T-cell (primary cell): Measurements from ENCODE around the gene CSN3. TPM values are rescaled to one million over a fixed set of nuclear protein-coding genes. Genes with fewer than 3 reads are reported as not detected.

ENCODE experiments used
- ATAC-seq, 4 experiments: fragments of 200-7000 bp in 3 of 4; fragments of 150-1000 bp in 1 of 4; cut with Tn5 transposase; replicated peaks in 1 of 4; 1 replicate in 3 of 4; 2 replicates in 1 of 4; pipeline ENCODE4 v1.10.0; 2021; ENCODE audit warnings: moderate library complexity in 3 of 4, mild to moderate bottlenecking in 2 of 4, moderate number of reproducible peaks in 1 of 4
- CTCF ChIA-PET, 2 donors: fragments of 300-600 bp; sonication (Branson Sonifier 250); formaldehyde crosslinking; loops; one replicate each; lab custom pipeline; 2022; ENCODE audit warnings: antibody characterized with exemption in 2 of 2; lab: Charles Lee
- POLR2A ChIA-PET, 2 donors: fragments of 300-600 bp; sonication (Branson Sonifier 250); formaldehyde crosslinking; loops; one replicate each; lab custom pipeline; 2022; ENCODE audit warnings: antibody characterized with exemption in 2 of 2; lab: Charles Lee
- DNase-seq, 35 experiments: peaks; one replicate each; pipeline versions ENCODE4 v3.0.0 to v3.0.0-alpha.2; 2013 to 2023
- H3K27ac ChIP-seq: one replicate; pipeline ENCODE4 v1.5.1; 2013; ENCODE audit warnings: low read length
- H3K27me3 ChIP-seq, 2 experiments: replicated peaks in 1 of 2; 1 replicate in 1 of 2; 2 replicates in 1 of 2; pipeline versions ENCODE4 v1.6.1 to v1.7.0; 2013; ENCODE audit warnings: low read length in 1 of 2, mixed read lengths in 1 of 2; ENCODE audit not compliant: control insufficient read depth in 2 of 2, insufficient read depth in 2 of 2; ENCODE audit errors: extremely low read depth in 1 of 2
- H3K36me3 ChIP-seq, 2 donors: 1 replicate in 1 of 2; 2 replicates in 1 of 2; pipeline versions ENCODE4 v1.6.1 to v1.7.0; 2013; ENCODE audit warnings: low read length in 1 of 2; ENCODE audit not compliant: control insufficient read depth in 2 of 2, insufficient read depth in 1 of 2; ENCODE audit errors: extremely low read depth in 1 of 2
- H3K4me1 ChIP-seq, 2 experiments: 1 replicate in 1 of 2; 2 replicates in 1 of 2; pipeline versions ENCODE4 v1.6.1 to v1.7.0; 2013; ENCODE audit warnings: low read length in 2 of 2, mixed read lengths in 1 of 2; ENCODE audit not compliant: insufficient read depth in 2 of 2, control insufficient read depth in 1 of 2; ENCODE audit errors: extremely low read depth in 1 of 2
- H3K4me3 ChIP-seq, 2 donors: 1 replicate in 1 of 2; 2 replicates in 1 of 2; pipeline versions ENCODE4 v1.5.1 to v1.7.0; 2013; ENCODE audit warnings: mild to moderate bottlenecking in 2 of 2, low read length in 1 of 2, moderate library complexity in 1 of 2; ENCODE audit not compliant: control insufficient read depth in 1 of 2; ENCODE audit errors: extremely low read depth in 1 of 2
- H3K9me3 ChIP-seq: 2 replicates; pipeline ENCODE4 v1.7.0; 2013
- H3K27ac Mint-ChIP-seq, 2 donors: one replicate each; pipeline ENCODE4 v1.8.0; 2020 to 2021; ENCODE audit warnings: mild to moderate bottlenecking in 2 of 2, mixed read lengths in 2 of 2
- H3K27me3 Mint-ChIP-seq, 2 donors: one replicate each; pipeline ENCODE4 v1.8.0; 2021 to 2022; ENCODE audit warnings: mixed read lengths in 2 of 2
- H3K36me3 Mint-ChIP-seq: one replicate; pipeline ENCODE4 v1.8.0; 2021; ENCODE audit warnings: mixed read lengths
- H3K4me1 Mint-ChIP-seq, 3 donors: one replicate each; pipeline ENCODE4 v1.8.0; 2020 to 2022; ENCODE audit warnings: mixed read lengths in 3 of 3, mild to moderate bottlenecking in 1 of 3
- H3K4me3 Mint-ChIP-seq, 3 donors: one replicate each; pipeline ENCODE4 v1.8.0; 2020 to 2022; ENCODE audit warnings: mild to moderate bottlenecking in 3 of 3, mixed read lengths in 3 of 3, moderate library complexity in 3 of 3
- H3K9me3 Mint-ChIP-seq, 3 donors: one replicate each; pipeline ENCODE4 v1.8.0; 2020 to 2022; ENCODE audit warnings: mixed read lengths in 3 of 3
- whole genome bisulfite sequencing: methylation state at CpG from one replicate; pipeline ENCODE4 v1.1.5; 2013; ENCODE audit warnings: missing lambda C conversion rate; ENCODE audit not compliant: insufficient coverage; 5-methylcytosine and 5-hydroxymethylcytosine counted together
- total RNA-seq, 35 experiments: library from RNA in 6 of 35; stranded (reverse) in 6 of 35; fragments of 120-200 nt in 1 of 35; gene quantifications; one replicate each; pipeline versions ENCODE4 v1.2.1 to v1.2.4 and lab custom pipeline; 2013 to 2026

Gene CSN3
- total RNA-seq, 5 donors from 2014 or later (not counting 1 experiment from before 2014, with no cell fraction given), result not detected

GRCh38 chr4:70239131-70239883 is 3.1 kb upstream of the CSN3 start:
- H3K36me3 ChIP-seq, result no peaks in the 10 kb centered on the region
- no peaks in the 10 kb centered on the region for H3K4me1 ChIP-seq
- no peaks in the 10 kb centered on the region for H3K9me3 ChIP-seq
- H3K27ac ChIP-seq, result no peak overlapping the region
- ChIA-PET CTCF (no interaction called here), POLR2A (no interaction called here)
- WGBS, result 0% methylated on average over 1 of the region's 3 CpGs
- H3K4me1 Mint-ChIP-seq, result no peaks in the 10 kb centered on the region
- DNase-seq (no peak), ATAC-seq (no peak)
- H3K4me3 Mint-ChIP-seq, result no peak overlapping the region
- no peak overlapping the region for H3K4me3 ChIP-seq
- no peaks in the 10 kb centered on the region for H3K36me3 Mint-ChIP-seq
- H3K27me3 Mint-ChIP-seq, result no peaks in the 10 kb centered on the region
- no peaks in the 10 kb centered on the region for H3K27me3 ChIP-seq
- H3K27ac Mint-ChIP-seq, result no peak overlapping the region
- H3K9me3 Mint-ChIP-seq, result peaks cover 0 to 3% (median 0%) of the 10 kb centered on the region in 3 donors

- Histone ChIP-seq H3K27me3 (no peaks in the 10 kb centered on the region), H3K4me3 (no peak overlapping the region), H3K9me3 (no peaks in the 10 kb centered on the region), H3K36me3 (no peaks in the 10 kb centered on the region), H3K27ac (no peak overlapping the region), H3K4me1 (no peaks in the 10 kb centered on the region)
- ChIA-PET POLR2A (no interaction called here), CTCF (no interaction called here)
- Mint-ChIP-seq H3K4me1 (no peaks in the 10 kb centered on the region), H3K27me3 (no peaks in the 10 kb centered on the region), H3K36me3 (no peaks in the 10 kb centered on the region), H3K27ac (no peak overlapping the region), H3K4me3 (no peak overlapping the region), H3K9me3 (peaks cover 0 to 3% (median 0%) of the 10 kb centered on the region in 3 donors)
- ATAC-seq (no peak), DNase-seq (no peak)
- WGBS, result 100% methylated on average over 1 of the region's 5 CpGs
Measured at GRCh38 chr4:70239884-70240591, 2.4 kb upstream of the CSN3 start.

GRCh38 chr4:70243091-70243490 is 694 bp downstream of the CSN3 start:
- no peaks in the 10 kb centered on the region for H3K36me3 Mint-ChIP-seq
- ChIA-PET CTCF (no interaction called here), POLR2A (no interaction called here)
- H3K27me3 Mint-ChIP-seq, result no peaks in the 10 kb centered on the region
- no peaks in the 10 kb centered on the region for H3K9me3 Mint-ChIP-seq
- no peaks in the 10 kb centered on the region for H3K4me1 Mint-ChIP-seq
- ATAC-seq, result no peak
- Histone ChIP-seq H3K9me3 (no peaks in the 10 kb centered on the region), H3K4me3 (no peak overlapping the region), H3K4me1 (no peaks in the 10 kb centered on the region), H3K36me3 (no peaks in the 10 kb centered on the region), H3K27me3 (no peaks in the 10 kb centered on the region), H3K27ac (no peak overlapping the region)
- WGBS, result no CpG with 5 or more reads among the region's 4 CpGs
- H3K27ac Mint-ChIP-seq, result no peak overlapping the region
- DNase-seq, result no peak
- H3K4me3 Mint-ChIP-seq, result no peak overlapping the region

- H3K36me3 Mint-ChIP-seq, result no peaks in the 10 kb centered on the region
- H3K27ac Mint-ChIP-seq, result no peak overlapping the region
- no peaks in the 10 kb centered on the region for H3K36me3 ChIP-seq
- DNase-seq, result no peak
- peaks cover 0 to 5% (median 2%) of the 10 kb centered on the region in 3 donors for H3K9me3 Mint-ChIP-seq
- no peak for ATAC-seq
- no peaks in the 10 kb centered on the region for H3K4me1 Mint-ChIP-seq
- ChIA-PET POLR2A (no interaction called here), CTCF (no interaction called here)
- no peaks in the 10 kb centered on the region for H3K4me1 ChIP-seq
- WGBS, result 74% methylated on average over 3 of the region's 3 CpGs
- no peak overlapping the region for H3K27ac ChIP-seq
- H3K27me3 Mint-ChIP-seq, result no peaks in the 10 kb centered on the region
- no peak overlapping the region for H3K4me3 ChIP-seq
- no peak overlapping the region for H3K4me3 Mint-ChIP-seq
- H3K9me3 ChIP-seq, result no peaks in the 10 kb centered on the region
- no peaks in the 10 kb centered on the region for H3K27me3 ChIP-seq
Measured at GRCh38 chr4:70251250-70251944, 9.0 kb downstream of the CSN3 start.

- no peaks in the 10 kb centered on the region for H3K4me1 ChIP-seq
- Mint-ChIP-seq H3K27me3 (no peaks in the 10 kb centered on the region), H3K4me3 (no peak overlapping the region), H3K36me3 (no peaks in the 10 kb centered on the region), H3K27ac (no peak overlapping the region), H3K9me3 (peaks cover 0 to 5% (median 2%) of the 10 kb centered on the region in 3 donors), H3K4me1 (no peaks in the 10 kb centered on the region)
- H3K27me3 ChIP-seq, result no peaks in the 10 kb centered on the region
- ChIA-PET POLR2A (no interaction called here), CTCF (no interaction called here)
- no peak overlapping the region for H3K4me3 ChIP-seq
- ATAC-seq (no peak), DNase-seq (no peak)
- H3K36me3 ChIP-seq, result no peaks in the 10 kb centered on the region
- no CpG with 5 or more reads among the region's 1 CpG for WGBS
- no peaks in the 10 kb centered on the region for H3K9me3 ChIP-seq
- H3K27ac ChIP-seq, result no peak overlapping the region
Measured at GRCh38 chr4:70251945-70252277, 9.5 kb downstream of the CSN3 start.

GRCh38 chr4:70269674-70270073 is 27.3 kb downstream of the CSN3 start:
- no peaks in the 10 kb centered on the region for H3K4me1 ChIP-seq
- ChIA-PET CTCF (no interaction called here), POLR2A (no interaction called here)
- no peaks in the 10 kb centered on the region for H3K4me1 Mint-ChIP-seq
- ATAC-seq (no peak), DNase-seq (no peak)
- peaks cover 0 to 5% (median 3%) of the 10 kb centered on the region in 3 donors for H3K9me3 Mint-ChIP-seq
- H3K36me3 Mint-ChIP-seq, result no peaks in the 10 kb centered on the region
- no peaks in the 10 kb centered on the region for H3K27me3 Mint-ChIP-seq
- no peaks in the 10 kb centered on the region for H3K36me3 ChIP-seq
- H3K27me3 ChIP-seq, result no peaks in the 10 kb centered on the region
- H3K4me3 ChIP-seq, result no peak overlapping the region
- H3K27ac ChIP-seq, result no peak overlapping the region
- no CpG with 5 or more reads among the region's 1 CpG for WGBS
- no peak overlapping the region for H3K27ac Mint-ChIP-seq
- no peak overlapping the region for H3K4me3 Mint-ChIP-seq
- no peaks in the 10 kb centered on the region for H3K9me3 ChIP-seq
